ENCODE measurements around the gene PAM.
"Not testable (repeated sequence)": the region's sequence is repeated elsewhere in the genome, so short reads cannot be mapped to it uniquely, and the experiment has no call there.

Gene PAM

GRCh38 chr5:102763734-102764133 lies 8.6 kb downstream of the PAM start:
- Mint-ChIP-seq H3K9me3 (no peaks in the 10 kb centered on the region), H3K36me3 (peaks cover 23% of the 10 kb centered on the region), H3K27ac (peak overlapping the region; percentile 33), H3K4me1 (peaks cover 81% of the 10 kb centered on the region), H3K4me3 (peak overlapping the region; percentile 73)
- DNase-seq (ENCODE audit: low spot score in 2 of 2) = no peak
- ATAC-seq = no peak

- H3K27ac Mint-ChIP-seq = no peak overlapping the region
- H3K4me1 Mint-ChIP-seq = peaks cover 73% of the 10 kb centered on the region
- ATAC-seq (peak; percentile 29), DNase-seq (ENCODE audit: low spot score in 2 of 2) (no peak)
- H3K9me3 Mint-ChIP-seq = no peaks in the 10 kb centered on the region
- H3K4me3 Mint-ChIP-seq = peak overlapping the region; percentile 73
- peaks cover 23% of the 10 kb centered on the region for H3K36me3 Mint-ChIP-seq
These were observed 9.4 kb downstream of the PAM start for GRCh38 chr5:102764381-102765004.

- no peaks in the 10 kb centered on the region for H3K9me3 Mint-ChIP-seq
- peaks cover 23% of the 10 kb centered on the region for H3K36me3 Mint-ChIP-seq
- DNase-seq (ENCODE audit: low spot score in 2 of 2) = no peak
- no peak for ATAC-seq
- H3K27ac Mint-ChIP-seq = no peak overlapping the region
- H3K4me1 Mint-ChIP-seq = peaks cover 68% of the 10 kb centered on the region
- H3K4me3 Mint-ChIP-seq = peak overlapping the region; percentile 73
These were observed 10.2 kb downstream of the PAM start for GRCh38 chr5:102765350-102765749.

GRCh38 chr5:102766295-102767090 lies 11.4 kb downstream of the PAM start:
- ATAC-seq (no peak), DNase-seq (ENCODE audit: low spot score in 2 of 2) (no peak)
- Mint-ChIP-seq H3K4me1 (peaks cover 64% of the 10 kb centered on the region), H3K4me3 (no peak overlapping the region), H3K9me3 (no peaks in the 10 kb centered on the region), H3K27ac (no peak overlapping the region), H3K36me3 (peaks cover 23% of the 10 kb centered on the region)

- peak overlapping the region; percentile 33 for H3K4me3 Mint-ChIP-seq
These were observed 12.8 kb downstream of the PAM start for GRCh38 chr5:102767862-102768261.

GRCh38 chr5:102770803-102771202 lies 15.7 kb downstream of the PAM start:
- peaks cover 7% of the 10 kb centered on the region for H3K36me3 Mint-ChIP-seq
- peaks cover 41% of the 10 kb centered on the region for H3K4me1 Mint-ChIP-seq
- H3K4me3 Mint-ChIP-seq = peak overlapping the region; percentile 23
- peak overlapping the region; percentile 55 for H3K27ac Mint-ChIP-seq
- DNase-seq (ENCODE audit: low spot score in 2 of 2) = no peak
- no peaks in the 10 kb centered on the region for H3K9me3 Mint-ChIP-seq
- ATAC-seq = no peak

More at GRCh38 chr5:102767862-102768261, 12.8 kb downstream of the PAM start:
- no peak for DNase-seq (ENCODE audit: low spot score in 2 of 2)
- Mint-ChIP-seq H3K27ac (no peak overlapping the region), H3K36me3 (peaks cover 23% of the 10 kb centered on the region), H3K4me1 (peaks cover 63% of the 10 kb centered on the region), H3K9me3 (no peaks in the 10 kb centered on the region)
- ATAC-seq = peak; percentile 97

- Mint-ChIP-seq H3K27ac (peak overlapping the region; percentile 55), H3K9me3 (peaks cover 2% of the 10 kb centered on the region), H3K4me1 (peaks cover 42% of the 10 kb centered on the region), H3K4me3 (peak overlapping the region; percentile 23), H3K36me3 (peaks cover 7% of the 10 kb centered on the region)
- ATAC-seq (no peak), DNase-seq (ENCODE audit: low spot score in 2 of 2) (no peak)
These were observed 16.3 kb downstream of the PAM start for GRCh38 chr5:102771435-102771834.

- Mint-ChIP-seq H3K9me3 (peaks cover 2% of the 10 kb centered on the region), H3K36me3 (no peaks in the 10 kb centered on the region), H3K4me3 (no peak overlapping the region), H3K4me1 (peaks cover 43% of the 10 kb centered on the region), H3K27ac (peak overlapping the region; percentile 55)
- DNase-seq (ENCODE audit: low spot score in 2 of 2) (no peak), ATAC-seq (no peak)
These were observed 17.2 kb downstream of the PAM start for GRCh38 chr5:102772273-102772672.

GRCh38 chr5:102773133-102773532 lies 18.0 kb downstream of the PAM start:
- H3K4me1 Mint-ChIP-seq = peaks cover 42% of the 10 kb centered on the region
- H3K27ac Mint-ChIP-seq = no peak overlapping the region
- peaks cover 4% of the 10 kb centered on the region for H3K36me3 Mint-ChIP-seq
- DNase-seq (ENCODE audit: low spot score in 2 of 2) = no peak
- H3K9me3 Mint-ChIP-seq = peaks cover 2% of the 10 kb centered on the region
- ATAC-seq = no peak
- H3K4me3 Mint-ChIP-seq = no peak overlapping the region

- H3K4me3 Mint-ChIP-seq; DNase-seq (ENCODE audit: low spot score in 2 of 2); H3K27ac Mint-ChIP-seq; H3K9me3 Mint-ChIP-seq; ATAC-seq: not testable (repeated sequence)
- Mint-ChIP-seq H3K36me3 (peaks cover 25% of the 10 kb centered on the region), H3K4me1 (peaks cover 62% of the 10 kb centered on the region)
These were observed 20.7 kb downstream of the PAM start for GRCh38 chr5:102775756-102776155.

GRCh38 chr5:102777099-102777498 lies 22.0 kb downstream of the PAM start:
- H3K27ac Mint-ChIP-seq = no peak overlapping the region
- peaks cover 2% of the 10 kb centered on the region for H3K9me3 Mint-ChIP-seq
- peaks cover 28% of the 10 kb centered on the region for H3K36me3 Mint-ChIP-seq
- no peak overlapping the region for H3K4me3 Mint-ChIP-seq
- H3K4me1 Mint-ChIP-seq = peaks cover 53% of the 10 kb centered on the region
- ATAC-seq (no peak), DNase-seq (ENCODE audit: low spot score in 2 of 2) (no peak)

- H3K4me1 Mint-ChIP-seq = peaks cover 56% of the 10 kb centered on the region
- H3K27ac Mint-ChIP-seq = peak overlapping the region; percentile 91
- peak overlapping the region; percentile 33 for H3K4me3 Mint-ChIP-seq
- H3K9me3 Mint-ChIP-seq = peaks cover 2% of the 10 kb centered on the region
- H3K36me3 Mint-ChIP-seq = peaks cover 37% of the 10 kb centered on the region
- peak; percentile 93 for ATAC-seq
- no peak for DNase-seq (ENCODE audit: low spot score in 2 of 2)
These were observed 23.4 kb downstream of the PAM start for GRCh38 chr5:102778478-102778877.

- no peak for DNase-seq (ENCODE audit: low spot score in 2 of 2)
- Mint-ChIP-seq H3K4me1 (peaks cover 60% of the 10 kb centered on the region), H3K9me3 (peaks cover 3% of the 10 kb centered on the region), H3K4me3 (no peak overlapping the region), H3K36me3 (peaks cover 50% of the 10 kb centered on the region), H3K27ac (no peak overlapping the region)
- no peak for ATAC-seq
These were observed 26.3 kb downstream of the PAM start for GRCh38 chr5:102781359-102781758.

- H3K4me1 Mint-ChIP-seq = peaks cover 56% of the 10 kb centered on the region
- ATAC-seq (no peak), DNase-seq (ENCODE audit: low spot score in 2 of 2) (no peak)
- H3K4me3 Mint-ChIP-seq = no peak overlapping the region
- peaks cover 3% of the 10 kb centered on the region for H3K9me3 Mint-ChIP-seq
- H3K36me3 Mint-ChIP-seq = peaks cover 50% of the 10 kb centered on the region
- H3K27ac Mint-ChIP-seq = no peak overlapping the region
These were observed 26.7 kb downstream of the PAM start for GRCh38 chr5:102781786-102782185.

GRCh38 chr5:102782217-102782872 lies 27.2 kb downstream of the PAM start:
- ATAC-seq = no peak
- H3K4me1 Mint-ChIP-seq = peaks cover 56% of the 10 kb centered on the region
- no peak overlapping the region for H3K27ac Mint-ChIP-seq
- DNase-seq (ENCODE audit: low spot score in 2 of 2) = no peak
- peaks cover 50% of the 10 kb centered on the region for H3K36me3 Mint-ChIP-seq
- no peak overlapping the region for H3K4me3 Mint-ChIP-seq
- peaks cover 3% of the 10 kb centered on the region for H3K9me3 Mint-ChIP-seq

All from stimulated activated effector memory CD8-positive, alpha-beta T cell treated with anti-CD3 and anti-CD28 coated beads, Interleukin-12 subunit alpha, Interleukin-12 subunit beta, amount 100 ng/mL, for 72 hours (primary cell).